Measurements from ENCODE around the gene LASP1.
"Not testable (repeated sequence)": the region's sequence is repeated elsewhere in the genome, so short reads cannot be mapped to it uniquely, and the experiment has no call there.

LASP1 gene

GRCh38 chr17:38940404-38940803 lies 70.5 kb downstream of the LASP1 start:
- DNase-seq: no peak

DNA sequence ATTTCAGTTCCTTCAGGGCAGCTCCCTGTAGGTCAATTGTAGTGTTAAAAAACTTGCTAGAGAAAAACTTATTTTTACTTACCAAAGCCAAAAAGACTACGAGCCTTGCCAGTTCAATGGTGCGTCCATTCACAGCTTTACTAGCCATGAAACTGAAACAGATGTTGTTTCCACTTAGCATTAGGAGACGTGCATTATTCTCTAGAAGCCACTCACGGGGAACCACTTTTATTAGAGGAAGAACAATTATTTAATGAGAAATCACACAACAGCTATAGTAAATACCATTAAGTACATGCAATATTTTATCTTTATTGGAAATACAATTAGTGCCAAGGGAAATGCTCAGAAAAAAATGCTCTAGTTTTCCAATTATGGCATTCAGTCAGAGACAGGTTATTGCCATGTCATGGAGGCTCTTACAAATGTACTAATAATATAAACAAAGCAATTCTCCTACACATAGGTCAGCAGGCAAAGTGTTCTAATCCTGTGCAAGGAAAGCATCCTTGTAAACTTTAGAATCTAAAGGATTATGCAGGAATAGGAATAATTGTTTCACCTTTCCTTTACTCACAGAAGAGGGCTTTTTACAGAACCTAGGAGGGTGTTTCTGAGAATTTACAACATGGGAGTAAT lies 73.0 kb downstream of the LASP1 start:
- DNase-seq: no peak

DNA sequence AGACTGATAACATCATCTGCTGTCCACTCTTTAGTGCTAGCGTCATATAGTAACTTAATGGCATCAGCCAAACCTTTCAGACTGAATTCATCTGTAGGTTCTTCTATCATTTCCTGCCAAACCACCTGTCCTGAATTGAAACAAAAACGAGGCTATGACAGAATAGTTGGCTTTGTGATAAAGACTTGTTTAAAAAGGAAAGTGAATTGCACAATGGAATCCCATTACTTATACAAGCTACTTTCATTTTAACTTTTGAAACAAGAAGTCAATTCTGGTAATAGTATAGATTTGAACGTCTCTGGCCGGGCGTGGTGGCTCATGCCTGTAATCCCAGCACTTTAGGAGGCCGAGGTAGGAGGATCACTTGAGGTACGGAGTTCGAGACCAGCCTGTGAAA lies 73.7 kb downstream of the LASP1 start:
- DNase-seq: peak; percentile 44

DNA sequence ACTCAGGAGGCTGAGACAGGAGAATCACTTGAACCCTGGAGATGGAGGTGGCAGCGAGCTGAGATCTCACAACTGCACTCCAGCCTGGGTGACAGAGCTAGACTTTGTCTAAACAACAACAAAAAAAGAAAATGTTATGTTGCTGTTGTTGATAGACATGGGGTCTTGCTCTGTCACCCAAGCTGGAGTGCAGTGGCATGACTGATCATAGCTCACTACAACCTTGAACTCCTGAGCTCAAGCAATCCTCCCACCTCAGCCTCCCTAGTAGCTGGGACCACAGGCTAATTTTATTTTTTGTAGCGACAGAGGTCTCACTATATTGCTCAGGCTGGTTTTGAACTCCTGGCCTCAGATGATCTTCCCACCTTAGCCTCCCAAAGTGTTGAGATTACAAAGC lies 77.3 kb downstream of the LASP1 start:
- DNase-seq: no peak

- not testable (repeated sequence) for DNase-seq
Observed at GRCh38 chr17:38953800-38954199, 83.9 kb downstream of the LASP1 start.

- DNase-seq: no peak
Observed at GRCh38 chr17:38958326-38958725, 88.5 kb downstream of the LASP1 start.

DNA sequence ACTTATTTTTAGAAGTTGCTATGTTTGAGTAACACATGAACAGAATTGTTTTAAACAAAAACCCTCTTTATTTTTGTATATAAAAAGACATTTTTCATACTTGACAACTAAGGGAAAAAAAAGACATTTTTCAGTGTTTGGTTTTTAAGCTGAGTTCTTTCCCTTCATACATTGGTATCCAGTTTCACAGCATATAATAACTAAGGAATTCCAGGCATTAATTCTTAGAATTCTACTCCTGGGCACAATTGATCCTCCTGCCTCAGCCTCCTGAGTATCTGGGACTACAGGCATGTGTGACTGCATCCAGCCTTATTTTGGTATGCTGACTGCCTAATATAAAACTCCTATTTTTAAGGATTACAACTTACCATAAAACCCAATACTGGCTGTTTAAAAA lies 88.9 kb downstream of the LASP1 start:
- no peak for DNase-seq

- DNase-seq: no peak
Observed at GRCh38 chr17:38959508-38959907, 89.7 kb downstream of the LASP1 start.

DNA sequence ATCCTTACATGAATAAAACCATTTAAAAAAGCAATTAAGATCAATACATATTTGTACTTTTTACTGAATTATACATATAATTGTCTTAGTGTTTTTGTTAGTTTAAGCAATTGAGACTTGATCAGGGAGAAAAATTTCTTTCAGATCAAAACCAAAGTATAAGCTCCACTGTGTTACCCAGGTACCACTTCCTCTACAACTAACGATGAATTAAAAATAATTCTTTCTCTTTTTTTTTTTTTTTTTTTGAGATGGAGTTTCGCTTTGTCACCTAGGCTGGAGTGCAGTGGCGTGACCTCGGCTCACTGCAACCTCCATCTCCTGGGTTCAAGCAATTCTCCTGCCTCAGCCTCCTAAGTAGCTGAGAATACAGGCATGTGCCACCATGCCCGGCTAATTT lies 90.5 kb downstream of the LASP1 start:
- DNase-seq: no peak

DNA sequence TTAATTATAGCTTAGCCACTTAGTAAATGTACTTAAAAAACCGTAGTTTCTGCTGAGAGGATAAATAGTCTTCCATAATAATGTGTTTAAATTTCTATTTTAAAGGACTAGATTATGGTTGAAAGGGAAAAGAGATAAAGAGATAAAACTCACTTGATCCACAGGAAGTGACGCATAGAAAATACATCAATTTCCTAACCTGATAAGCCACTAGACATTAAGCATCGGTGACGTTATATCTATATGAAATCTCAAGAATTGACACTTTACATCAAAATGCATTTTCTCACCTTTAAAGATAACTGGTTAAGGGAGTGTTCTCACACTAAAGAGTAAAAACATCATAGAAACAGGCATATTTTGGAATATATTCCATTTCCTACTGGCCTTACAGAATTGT lies 91.6 kb downstream of the LASP1 start:
- no peak for DNase-seq

DNA sequence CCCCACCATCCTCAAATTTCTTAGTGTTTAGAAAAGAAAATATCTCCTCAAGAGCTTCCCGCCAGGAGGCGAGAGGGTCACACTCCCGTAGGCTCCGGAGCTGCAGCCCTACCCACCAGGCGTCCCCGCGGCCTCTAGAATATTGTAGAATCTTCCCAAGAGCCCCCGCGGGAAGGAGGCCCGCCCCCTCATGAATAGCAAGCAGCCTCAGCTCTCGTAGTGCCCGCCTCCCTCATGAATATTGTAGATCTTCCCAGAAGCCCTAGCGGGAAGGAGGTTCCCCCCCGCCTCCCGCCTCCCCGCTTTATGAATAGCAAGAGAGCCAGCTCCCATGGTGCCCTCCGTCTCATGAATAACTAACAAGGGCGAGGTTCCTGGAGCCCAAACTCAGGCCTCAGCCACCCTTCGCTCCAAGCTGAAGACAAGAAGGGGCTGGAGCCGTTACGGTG lies 97.5 kb downstream of the LASP1 start, which contains the start of gene FBXO47:
FBXO47 (minus strand) TSS at position 114 of the 449 bp plus-strand sequence. CDS start 4,378 bp downstream, outside the sequence.
- peak; percentile 82 for DNase-seq

DNA sequence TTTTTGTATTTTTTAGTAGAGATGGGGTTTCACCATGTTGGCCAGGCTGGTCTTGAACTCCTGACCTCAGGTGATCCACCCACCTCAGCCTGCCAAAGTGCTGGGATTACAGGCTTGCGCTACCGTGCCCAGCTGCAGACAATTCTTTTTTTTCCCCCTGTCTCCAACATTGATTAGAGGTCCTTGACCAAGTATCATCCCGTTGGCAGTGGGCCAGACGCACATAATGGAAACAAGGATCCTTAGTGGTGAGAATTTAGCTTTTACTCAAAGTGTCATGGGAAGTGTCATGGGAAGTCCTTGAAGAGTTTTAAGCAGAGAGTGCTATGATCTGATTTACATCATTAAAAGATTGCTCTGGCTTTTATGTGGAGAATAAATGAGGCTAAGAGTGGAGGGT lies 99.4 kb downstream of the LASP1 start:
- no peak for DNase-seq

DNA sequence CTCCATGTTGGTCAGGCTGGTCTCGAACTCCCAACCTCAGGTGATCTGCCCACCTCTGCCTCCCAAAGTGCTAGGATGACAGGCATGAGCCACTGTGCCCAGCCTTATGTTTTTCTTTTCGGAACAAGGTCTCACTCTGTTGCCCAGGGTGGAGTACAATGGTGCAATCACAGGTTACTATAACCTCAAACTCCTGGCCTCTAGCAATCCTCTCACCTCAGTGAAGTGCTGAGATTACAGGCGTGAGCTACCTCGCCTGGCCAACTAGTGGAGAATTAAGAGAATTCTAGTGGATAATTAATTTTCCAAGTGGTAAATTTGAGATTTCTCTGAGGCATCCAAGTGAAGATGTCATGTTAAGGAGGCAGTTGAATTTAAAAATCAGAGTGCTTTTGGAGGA lies 100.3 kb downstream of the LASP1 start:
- DNase-seq: no peak

- no peak for DNase-seq
Observed at GRCh38 chr17:38970804-38971203, 100.9 kb downstream of the LASP1 start.
